Stimulated activated CD8-positive, alpha-beta memory T cell treated with anti-CD3 and anti-CD28 coated beads, Interleukin-2, amount 100 ng/mL, for 48 hours (primary cell): ENCODE results near the gene KRT79.
A peak's percentile ranks its signal among the peaks of the same experiment; 100 is the strongest.
"Not testable (repeated sequence)": the region's sequence is repeated elsewhere in the genome, so short reads cannot be mapped to it uniquely, and the experiment has no call there.

Experiments
- DNase-seq, 2 donors: peaks; one replicate each; pipeline ENCODE4 v3.0.0-alpha.2; 2020; ENCODE audit warnings: low read depth in 2 of 2

KRT79 gene

DNA sequence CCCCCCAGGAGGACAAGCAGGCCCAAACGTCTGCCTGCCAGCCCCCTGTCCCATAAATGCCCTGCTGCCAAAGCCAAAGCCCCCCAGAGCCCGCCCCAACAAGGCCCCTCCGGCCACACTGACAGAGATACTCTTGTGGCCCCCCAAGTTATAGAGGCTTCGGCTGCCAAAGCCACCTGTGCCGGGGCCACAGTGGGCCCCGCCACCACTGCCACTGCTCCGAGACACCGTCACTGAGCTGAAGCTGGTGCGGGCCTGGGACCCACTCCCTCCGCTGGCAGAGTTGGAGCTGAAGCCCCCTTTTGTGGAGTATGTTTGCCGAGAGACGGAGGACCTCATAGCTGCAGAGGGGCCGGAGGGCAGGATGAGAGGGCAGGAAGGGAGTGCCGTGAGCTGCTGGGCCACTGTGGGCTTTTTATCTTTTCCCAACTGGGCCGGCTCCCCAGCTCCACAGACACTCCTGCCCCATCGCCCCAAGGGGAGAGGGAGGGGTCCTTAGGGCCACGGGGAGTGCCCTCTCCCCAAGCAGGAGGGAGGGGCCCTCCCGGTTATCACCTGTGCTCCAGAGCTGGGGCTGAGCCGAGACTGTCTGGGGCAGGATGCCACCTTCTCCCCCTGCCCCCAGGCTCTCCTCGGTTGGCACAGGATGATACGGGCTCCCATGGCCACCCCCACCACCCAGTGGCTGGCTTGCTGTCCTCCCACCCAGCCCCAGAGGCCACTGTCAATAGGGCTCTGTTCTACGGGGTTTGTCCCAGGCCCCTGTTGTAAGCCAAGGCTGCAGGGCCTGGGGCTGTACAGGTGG lies at the start of gene KRT79:
Gene KRT79 (minus strand): TSS at position 390 of the 805 bp plus-strand sequence. CDS start 51 bp downstream, at position 339.
- no peak for DNase-seq

- DNase-seq, result not testable (repeated sequence)
Measured at GRCh38 chr12:52880499-52880898, 46.4 kb upstream of the KRT79 start.

GRCh38 chr12:52879394-52880351 lies 45.6 kb upstream of the KRT79 start:
- DNase-seq, result peak; percentile 54 to 66

DNA sequence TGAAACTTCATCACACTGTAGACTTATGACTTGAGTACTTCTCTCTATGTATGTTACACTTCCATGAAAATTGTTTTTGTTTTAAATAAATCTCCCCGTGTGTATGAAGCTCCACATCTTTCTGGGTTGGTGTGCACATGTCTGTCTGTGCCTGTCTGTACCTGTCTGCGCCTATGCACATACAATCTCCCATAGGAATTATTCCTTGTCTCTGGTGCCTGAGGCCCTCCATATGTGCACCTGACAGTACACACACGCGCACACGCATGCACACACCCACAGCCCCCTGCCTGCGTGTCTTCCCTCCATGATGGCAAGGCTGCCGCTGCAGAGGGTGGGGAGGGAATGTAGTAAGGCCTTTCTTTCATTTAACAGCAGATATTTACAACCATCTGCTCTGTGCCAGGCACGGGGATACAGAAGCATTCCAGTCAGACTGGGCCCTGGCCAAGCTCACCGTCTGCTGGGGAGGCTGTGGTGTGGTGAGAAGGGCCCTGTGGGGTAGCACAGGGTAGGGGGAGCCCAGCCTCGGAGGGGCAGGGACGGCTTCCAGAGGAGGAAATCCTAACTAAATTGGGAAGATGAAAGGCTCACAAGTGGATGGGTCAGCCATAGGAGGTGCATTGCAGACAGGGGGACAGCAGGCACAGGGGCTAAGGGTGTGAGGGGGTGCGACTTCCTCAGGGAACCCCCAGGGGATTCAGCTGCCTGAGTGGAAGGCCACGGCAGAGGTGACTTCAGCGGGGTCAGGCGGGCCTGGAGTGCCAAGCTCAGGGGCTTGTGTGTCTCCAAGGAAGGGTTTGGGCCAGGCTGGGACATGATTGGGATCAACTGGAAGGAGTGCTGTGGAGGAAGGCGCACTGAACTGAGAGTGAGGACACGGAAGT lies 44.6 kb upstream of the KRT79 start:
- no peak for DNase-seq

DNA sequence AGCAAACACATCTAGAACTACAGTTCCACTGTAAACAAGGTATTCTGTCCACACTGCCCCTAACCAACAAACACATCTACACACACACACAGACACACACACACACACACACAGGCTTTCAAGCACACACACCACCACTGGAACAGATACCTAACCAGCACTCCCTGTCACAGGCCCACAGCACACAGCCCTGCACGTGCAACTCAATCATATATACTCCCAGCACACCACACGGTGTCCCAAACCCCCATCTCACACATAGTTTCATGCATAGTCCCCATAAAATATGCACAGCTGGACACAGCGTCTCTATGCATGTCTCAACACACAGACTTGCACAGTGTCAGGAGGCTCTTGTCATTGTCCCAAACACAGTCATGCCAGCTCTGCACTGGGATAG lies 43.1 kb upstream of the KRT79 start:
- DNase-seq, result no peak

- DNase-seq, result no peak
Measured at GRCh38 chr12:52876372-52876771, 42.3 kb upstream of the KRT79 start.

DNA sequence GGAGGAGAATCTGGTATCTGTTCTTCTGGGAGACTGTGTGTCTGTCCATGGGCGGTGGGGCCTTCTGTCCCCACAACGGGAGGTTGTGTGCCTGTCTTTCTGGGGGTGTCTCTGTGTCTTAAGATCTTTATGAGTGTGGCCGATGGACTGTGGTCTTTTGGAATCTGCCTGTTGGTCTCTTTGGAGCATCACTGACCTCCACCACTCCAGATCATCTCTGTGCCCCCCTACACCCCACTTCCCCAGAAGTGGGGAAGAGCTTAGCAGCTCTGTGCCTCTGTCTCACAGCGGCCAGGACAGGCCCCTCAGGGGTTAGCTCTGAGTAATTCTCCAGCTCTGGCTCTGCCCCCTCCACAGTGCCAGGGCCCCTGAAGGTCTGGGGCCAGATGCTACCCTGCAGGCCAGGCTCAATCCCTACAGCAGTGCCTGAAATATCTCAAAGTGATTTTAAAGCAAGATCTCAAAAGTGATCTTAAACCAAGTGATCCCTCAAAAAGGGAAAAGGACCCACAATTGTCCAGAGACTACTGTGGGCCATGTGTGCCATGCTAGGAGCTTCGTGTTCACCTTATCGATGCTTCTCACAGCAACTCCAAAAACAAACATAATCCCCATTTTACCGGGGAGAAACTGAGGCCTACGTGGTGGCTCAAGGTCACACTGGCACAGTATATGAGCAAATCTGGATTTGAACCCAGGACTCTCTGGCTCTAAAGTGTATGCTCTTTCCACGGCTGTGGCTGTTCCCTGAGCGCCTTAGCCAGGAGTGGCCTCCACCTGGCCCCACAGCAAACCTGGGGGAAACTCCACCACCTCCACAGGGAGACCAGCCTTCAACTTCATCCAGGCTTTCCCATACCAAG lies 40.7 kb upstream of the KRT79 start:
- no peak for DNase-seq

DNA sequence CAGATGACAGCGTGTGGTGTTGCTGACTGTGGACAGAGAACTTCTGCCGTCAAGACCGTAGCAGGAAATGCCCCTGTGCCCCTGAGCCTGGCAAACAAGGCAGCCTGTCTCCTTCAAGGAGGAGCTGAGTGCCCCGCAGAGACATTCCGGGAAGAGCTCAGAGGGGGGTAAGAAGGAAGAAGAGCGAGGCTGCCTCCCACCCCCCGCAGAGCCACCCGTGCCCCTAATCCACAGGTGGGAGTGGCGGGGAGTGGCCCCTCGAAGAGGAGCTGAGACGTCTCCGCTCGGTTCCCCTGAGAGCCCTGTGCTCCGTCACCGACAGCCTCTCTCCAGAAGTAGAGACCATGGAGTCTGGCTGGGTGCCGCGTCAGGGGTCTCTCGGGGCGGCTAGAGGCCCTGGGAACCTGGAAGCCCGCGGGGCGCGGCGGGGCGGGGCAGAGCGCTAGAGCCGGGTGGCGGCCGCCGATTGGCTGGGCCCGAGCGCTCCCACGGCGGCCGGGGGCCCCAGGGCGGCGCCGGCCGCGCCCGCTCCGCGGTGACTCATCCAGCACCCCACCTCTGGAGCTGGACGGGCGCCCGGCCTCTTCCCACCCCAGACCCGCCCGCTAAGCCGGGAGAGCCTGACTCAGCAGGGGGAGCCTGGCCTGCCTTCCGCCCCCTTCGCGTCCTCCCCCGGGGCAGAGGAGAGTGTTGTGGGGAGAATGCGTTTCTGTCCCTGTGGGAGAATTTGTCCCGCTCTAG lies 39.9 kb upstream of the KRT79 start:
- DNase-seq, result peak; percentile 36 to 43

- DNase-seq, result no peak
Measured at GRCh38 chr12:52873513-52873831, 39.4 kb upstream of the KRT79 start.

DNA sequence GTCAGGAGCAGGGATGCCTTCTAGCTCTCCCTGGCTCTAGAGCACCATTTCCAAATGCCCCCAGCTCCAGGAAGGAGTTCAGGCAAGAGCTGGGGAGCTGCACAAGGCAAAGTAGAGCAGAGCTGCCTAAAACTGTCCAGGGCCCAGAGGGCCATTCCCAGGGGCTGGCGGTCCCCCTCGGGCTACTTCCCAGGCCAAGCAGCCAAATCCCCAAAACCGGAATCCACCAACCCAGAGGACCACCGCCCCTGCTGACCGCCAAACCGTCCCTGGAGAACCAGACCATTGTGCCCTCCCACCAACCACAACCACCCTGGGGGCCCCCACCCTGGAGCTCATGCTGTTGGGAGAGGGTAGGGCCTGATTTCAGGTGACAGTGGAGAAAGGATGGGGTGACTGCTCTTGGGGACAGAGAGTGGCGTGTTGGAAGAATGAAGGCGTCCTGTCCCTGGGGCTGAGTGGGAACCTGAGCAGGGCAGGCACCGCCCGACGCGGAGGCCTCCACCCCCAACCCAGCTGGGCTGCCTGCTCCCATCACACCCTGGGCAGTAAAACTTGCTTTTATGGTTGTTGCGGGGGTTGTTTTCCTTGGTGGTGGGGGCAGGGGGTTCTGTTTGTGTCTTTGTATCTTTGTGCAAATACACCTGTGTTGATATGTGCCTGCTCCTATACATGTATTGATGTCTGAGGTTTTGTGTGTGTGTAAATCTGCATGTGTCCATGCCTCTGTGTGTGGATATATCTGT lies 38.7 kb upstream of the KRT79 start:
- no peak for DNase-seq

DNA sequence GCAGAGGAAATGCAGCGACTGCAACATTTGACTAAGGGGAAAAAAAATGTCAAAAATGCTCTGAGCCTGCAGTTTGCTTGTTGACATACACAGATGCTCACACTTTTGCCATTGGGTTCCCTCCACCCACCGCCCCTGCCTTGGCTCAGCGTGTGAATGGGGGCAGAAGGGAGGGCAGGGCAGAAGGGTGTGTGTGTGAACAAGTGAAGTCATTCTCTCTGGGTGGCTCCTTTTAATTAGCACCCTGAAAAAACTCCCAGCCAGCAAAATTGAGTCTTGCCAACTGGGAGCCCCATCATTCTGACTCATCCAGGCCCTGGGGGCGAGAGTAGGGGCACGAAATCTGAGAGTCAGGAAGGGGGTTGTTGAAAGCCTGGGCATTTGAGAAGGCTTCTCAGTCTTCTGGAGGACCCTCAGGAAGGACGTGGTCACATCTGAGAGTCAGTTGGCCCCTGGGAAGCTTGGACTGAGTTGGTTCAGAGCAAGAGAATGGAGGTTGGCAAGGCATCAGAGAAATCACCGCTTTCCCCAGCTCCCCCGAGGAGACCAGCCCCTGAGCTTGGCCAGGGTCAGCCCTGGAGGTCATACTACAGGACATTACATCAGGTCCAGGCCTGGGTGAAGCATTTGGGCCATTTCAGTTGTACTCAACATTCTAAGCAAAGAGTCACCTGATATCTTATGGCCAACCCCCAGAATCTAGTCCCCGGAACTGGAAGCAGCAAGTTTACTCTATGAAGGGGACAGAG lies 37.4 kb upstream of the KRT79 start:
- no peak for DNase-seq

GRCh38 chr12:52870361-52871290 lies 36.5 kb upstream of the KRT79 start:
- peak; percentile 76 to 80 for DNase-seq

- no peak for DNase-seq
Measured at GRCh38 chr12:52867642-52868041, 33.5 kb upstream of the KRT79 start.

DNA sequence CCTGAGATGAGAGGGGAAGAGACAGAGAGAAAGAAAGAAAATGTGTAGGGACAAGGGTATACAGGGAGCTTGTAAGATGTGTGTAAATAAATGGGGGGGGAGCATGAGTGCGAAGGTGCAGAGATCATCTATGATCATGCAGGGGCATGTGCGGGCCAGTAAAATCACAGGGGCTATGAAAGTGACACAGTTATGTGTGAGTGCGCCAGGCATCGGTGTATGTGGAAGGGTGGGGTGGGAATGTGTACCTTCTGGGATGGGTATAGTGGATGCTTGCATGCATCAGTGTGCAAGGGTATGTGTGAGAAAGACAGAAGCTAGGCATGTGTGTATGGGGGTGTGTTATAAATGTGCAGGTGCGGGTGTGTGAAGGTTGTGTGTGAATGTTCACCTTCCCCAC lies 33.0 kb upstream of the KRT79 start:
- DNase-seq, result no peak

GRCh38 chr12:52865090-52865944 lies 31.2 kb upstream of the KRT79 start:
- no peak for DNase-seq

DNA sequence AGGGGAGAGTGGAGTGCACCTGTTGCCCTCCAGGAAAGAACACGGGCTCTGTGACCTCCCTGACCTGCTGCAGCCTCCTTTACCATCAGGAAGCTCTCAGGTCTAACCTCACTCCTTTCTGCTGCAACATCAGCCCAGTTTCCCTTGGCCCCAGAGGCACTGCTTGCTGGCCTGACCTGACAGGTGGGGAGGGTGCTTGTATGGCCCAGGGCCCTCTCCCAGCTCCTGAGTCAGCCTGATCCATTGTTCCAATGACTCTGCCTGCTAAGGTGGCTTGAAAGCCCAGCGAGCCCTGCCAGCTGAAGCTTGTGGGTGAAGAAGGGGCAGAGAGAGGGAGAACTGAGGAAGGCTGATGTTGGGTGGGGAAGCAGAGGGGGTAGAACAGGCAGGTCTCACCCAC lies 27.9 kb upstream of the KRT79 start:
- no peak for DNase-seq

DNA sequence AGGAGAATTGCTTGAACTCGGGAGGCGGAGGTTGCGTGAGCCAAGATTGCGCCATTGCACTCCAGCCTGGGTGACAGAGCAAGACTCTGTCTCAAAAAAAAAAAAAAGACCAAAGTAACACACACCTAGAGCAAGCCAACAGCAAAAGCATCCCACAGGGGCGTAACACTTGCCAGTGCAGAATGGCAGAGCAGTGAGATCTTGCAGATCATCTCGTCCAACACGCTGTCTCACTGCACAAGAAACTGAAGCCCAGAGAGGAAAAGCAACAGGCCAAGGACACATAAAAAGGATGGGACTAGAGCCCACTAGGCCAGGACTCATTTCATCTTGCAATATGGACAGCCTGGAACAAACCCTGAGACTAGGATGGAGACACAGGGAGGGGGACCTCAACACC lies 27.4 kb upstream of the KRT79 start:
- no peak for DNase-seq
